IMR-90 (cell line): ENCODE data around the gene LGI1. TPM values are rescaled to one million over a fixed set of nuclear protein-coding genes. Genes with fewer than 3 reads are reported as not detected.

Source experiments
- ATAC-seq: fragments of 200-7000 bp; cut with Tn5 transposase; 2 replicates; pipeline ENCODE4 v1.9.1; 2020; ENCODE audit warnings: low read depth, mild to moderate bottlenecking, moderate library complexity
- BruUV-seq: library from RNA; stranded (reverse); fragments of 400-500 nt; replicated peaks from 2 replicates; lab custom pipeline; 2021; lab: Mats Ljungman, UMichigan
- CTCF ChIA-PET: fragments of 300-600 bp; formaldehyde crosslinking; extraction: SDS; loops from one replicate; lab custom pipeline; 2021; ENCODE audit warnings: antibody characterized with exemption; lab: Yijun Ruan, JAX
- POLR2A ChIA-PET: fragments of 300-600 bp; sonication (Branson Sonifier 250); formaldehyde crosslinking; loops from one replicate; lab custom pipeline; 2022; ENCODE audit warnings: antibody characterized with exemption; ENCODE audit not compliant: unreplicated experiment; lab: Charles Lee
- DNase-seq: peaks from one replicate; pipeline ENCODE4 v3.0.0; 2013
- H2AFZ ChIP-seq: replicated peaks from 2 replicates; pipeline ENCODE3; 2013; ENCODE audit warnings: low read length, mild to moderate bottlenecking; ENCODE audit not compliant: poor library complexity
- H2AK5ac ChIP-seq: 2 replicates; pipeline ENCODE4 v1.6.1; 2013; ENCODE audit warnings: low read depth, low read length, inconsistent platforms
- H2AK9ac ChIP-seq: replicated peaks from 2 replicates; pipeline ENCODE3; 2013; ENCODE audit warnings: mild to moderate bottlenecking, low read depth, low read length, moderate library complexity; ENCODE audit not compliant: poor library complexity
- H2BK120ac ChIP-seq: 2 replicates; pipeline ENCODE4 v1.6.1; 2013; ENCODE audit warnings: low read depth, low read length, inconsistent platforms
- H2BK15ac ChIP-seq: 3 replicates; pipeline ENCODE4 v1.6.1; 2013; ENCODE audit warnings: low read depth, low read length, inconsistent platforms
- H2BK20ac ChIP-seq: 2 replicates; pipeline ENCODE4 v1.6.1; 2013; ENCODE audit warnings: low read depth, mild to moderate bottlenecking, inconsistent platforms, low read length, moderate library complexity
- H2BK5ac ChIP-seq: 2 replicates; pipeline ENCODE4 v1.6.1; 2013; ENCODE audit warnings: mild to moderate bottlenecking, low read depth, low read length, inconsistent platforms; ENCODE audit not compliant: poor library complexity, severe bottlenecking
- H3K14ac ChIP-seq: replicated peaks from 2 replicates; pipeline ENCODE4 v1.6.1; 2013; ENCODE audit warnings: low read depth, low read length, inconsistent platforms
- H3K18ac ChIP-seq: 2 replicates; pipeline ENCODE4 v1.6.1; 2013; ENCODE audit warnings: low read depth, low read length, control low read depth
- H3K23ac ChIP-seq: 2 replicates; pipeline ENCODE4 v1.6.1; 2013; ENCODE audit warnings: low read depth, low read length, inconsistent platforms
- H3K27ac ChIP-seq: 2 replicates; pipeline ENCODE4 v1.5.1; 2013; ENCODE audit warnings: mild to moderate bottlenecking, control low read depth, low read length; ENCODE audit not compliant: insufficient read depth
- H3K27me3 ChIP-seq: 2 replicates; pipeline ENCODE4 v1.6.1; 2013; ENCODE audit warnings: low read length; ENCODE audit not compliant: control insufficient read depth, insufficient read depth
- H3K36me3 ChIP-seq: 2 replicates; pipeline ENCODE4 v1.6.1; 2013; ENCODE audit warnings: low read length, mixed read lengths; ENCODE audit not compliant: control insufficient read depth, insufficient read depth
- H3K4ac ChIP-seq: 2 replicates; pipeline ENCODE4 v1.6.1; 2013; ENCODE audit warnings: low read depth, low read length, inconsistent platforms
- H3K4me1 ChIP-seq: 2 replicates; pipeline ENCODE4 v1.6.1; 2013; ENCODE audit warnings: low read length, mixed read lengths; ENCODE audit not compliant: control insufficient read depth, insufficient read depth
- H3K4me2 ChIP-seq: 2 replicates; pipeline ENCODE4 v1.6.1; 2013; ENCODE audit warnings: low read depth, mild to moderate bottlenecking, control low read depth, low read length, moderate library complexity
- H3K4me3 ChIP-seq: 2 replicates; pipeline ENCODE4 v1.5.1; 2013; ENCODE audit warnings: low read depth, mild to moderate bottlenecking, control low read depth, low read length, moderate library complexity; ENCODE audit not compliant: insufficient read depth
- H3K56ac ChIP-seq: 2 replicates; pipeline ENCODE4 v1.6.1; 2013; ENCODE audit warnings: low read length, inconsistent platforms; ENCODE audit not compliant: insufficient read depth; ENCODE audit errors: extremely low read depth
- H3K79me1 ChIP-seq, 2 experiments: 2 replicates each; pipeline ENCODE4 v1.6.1; 2013; ENCODE audit warnings: low read length in 2 of 2, inconsistent platforms in 1 of 2, low read depth in 1 of 2
- H3K9ac ChIP-seq: 2 replicates; pipeline ENCODE4 v1.6.1; 2013; ENCODE audit warnings: low read depth, low read length, control low read depth
- H3K9me1 ChIP-seq: 2 replicates; pipeline ENCODE4 v1.6.1; 2013; ENCODE audit warnings: low read length, inconsistent platforms; ENCODE audit not compliant: insufficient read depth
- H3K9me3 ChIP-seq: 2 replicates; pipeline ENCODE4 v1.6.1; 2013; ENCODE audit warnings: low read length; ENCODE audit not compliant: control insufficient read depth, insufficient read depth
- H4K20me1 ChIP-seq: 2 replicates; pipeline ENCODE4 v1.6.1; 2013; ENCODE audit warnings: low read length, inconsistent platforms; ENCODE audit not compliant: insufficient read depth
- H4K5ac ChIP-seq: 2 replicates; pipeline ENCODE4 v1.6.1; 2013; ENCODE audit warnings: mild to moderate bottlenecking, low read depth, low read length, control low read depth
- H4K8ac ChIP-seq, 2 experiments: 2 replicates each; pipeline ENCODE4 v1.6.1; 2013; ENCODE audit warnings: low read depth in 2 of 2, low read length in 2 of 2, control low read depth in 1 of 2, inconsistent platforms in 1 of 2
- H4K91ac ChIP-seq: 2 replicates; pipeline ENCODE4 v1.6.1; 2013; ENCODE audit warnings: low read depth, low read length, inconsistent platforms; ENCODE audit not compliant: insufficient read depth
- BHLHE40 ChIP-seq: fragments of 150-350 bp; IDR thresholded peaks from 2 replicates; pipeline ENCODE4 v1.6.1; 2016; ENCODE audit warnings: mild to moderate bottlenecking, low read depth, low read length
- CEBPB ChIP-seq: IDR thresholded peaks from 2 replicates; pipeline ENCODE4 v1.6.1; 2012; ENCODE audit warnings: low read depth, low read length, improper control_type of control experiment
- CHD1 ChIP-seq: IDR thresholded peaks from 2 replicates; pipeline ENCODE4 v1.6.1; 2012; ENCODE audit warnings: low read depth, low read length, improper control_type of control experiment
- CTCF ChIP-seq: conservative IDR thresholded peaks from 2 replicates; pipeline ENCODE4 v1.5.1; 2012; ENCODE audit warnings: mild to moderate bottlenecking, low read depth, low read length, improper control_type of control experiment
- ELK1 ChIP-seq: fragments of 150-350 bp; IDR thresholded peaks from 2 replicates; pipeline ENCODE4 v1.6.1; 2016; ENCODE audit warnings: low read depth, mild to moderate bottlenecking, low read length, moderate library complexity, borderline replicate concordance
- FOS ChIP-seq: fragments of 150-350 bp; IDR thresholded peaks from 2 replicates; pipeline ENCODE4 v1.6.1; 2016; ENCODE audit warnings: low read depth, low read length
- MAFK ChIP-seq: IDR thresholded peaks from 2 replicates; pipeline ENCODE4 v1.6.1; 2012; ENCODE audit warnings: low read depth, low read length, improper control_type of control experiment
- MAZ ChIP-seq: IDR thresholded peaks from 2 replicates; pipeline ENCODE4 v1.6.1; 2012; ENCODE audit warnings: low read depth, mild to moderate bottlenecking, low read length, improper control_type of control experiment, moderate library complexity, borderline replicate concordance
- MXI1 ChIP-seq: IDR thresholded peaks from 2 replicates; pipeline ENCODE4 v1.6.1; 2012; ENCODE audit warnings: low read depth, mild to moderate bottlenecking, low read length, moderate library complexity, borderline replicate concordance
- NFE2L2 ChIP-seq: fragments of 150-350 bp; IDR thresholded peaks from 2 replicates; pipeline ENCODE4 v1.6.1; 2016; ENCODE audit warnings: low read depth, mild to moderate bottlenecking, low read length
- POLR2A ChIP-seq: IDR thresholded peaks from 2 replicates; pipeline ENCODE4 v1.6.1; 2012; ENCODE audit warnings: mild to moderate bottlenecking, low read depth, low read length
- RAD21 ChIP-seq: IDR thresholded peaks from 2 replicates; pipeline ENCODE4 v1.6.1; 2012; ENCODE audit warnings: low read length, improper control_type of control experiment
- RCOR1 ChIP-seq: IDR thresholded peaks from 2 replicates; pipeline ENCODE4 v1.6.1; 2012; ENCODE audit warnings: mild to moderate bottlenecking, low read length, improper control_type of control experiment; ENCODE audit not compliant: insufficient replicate concordance
- RFX5 ChIP-seq: IDR thresholded peaks from 2 replicates; pipeline ENCODE4 v1.8.0; 2012; ENCODE audit warnings: low read depth, mild to moderate bottlenecking, low read length, moderate library complexity
- SMC3 ChIP-seq: fragments of 150-350 bp; IDR thresholded peaks from 2 replicates; pipeline ENCODE4 v1.6.1; 2016; ENCODE audit warnings: low read depth, mild to moderate bottlenecking, antibody characterized with exemption, low read length, moderate library complexity
- USF2 ChIP-seq: fragments of 150-350 bp; IDR thresholded peaks from 2 replicates; pipeline ENCODE4 v1.6.1; 2017; ENCODE audit warnings: mild to moderate bottlenecking, antibody characterized with exemption, low read length, low read depth
- WGBS, 2 experiments: methylation state at CpG; one replicate each; pipeline versions ENCODE4 v1.1.5 to v1.1.7; 2013; ENCODE audit warnings: missing lambda C conversion rate in 2 of 2; ENCODE audit not compliant: insufficient read length in 1 of 2; ENCODE audit errors: extremely low coverage in 2 of 2; 5-methylcytosine and 5-hydroxymethylcytosine counted together
- dilution Hi-C: fragments of 300-500 bp; cut with HindIII; formaldehyde crosslinking; loops from one replicate; pipeline ENCODE4 v1.14.3; 2018; ENCODE audit warnings: low sequenced_read_pairs; ENCODE audit not compliant: unreplicated experiment
- in situ Hi-C: fragments of 300-500 bp; cut with MboI; formaldehyde crosslinking; loops from 3 replicates; pipeline ENCODE4 v1.14.3; 2019; ENCODE audit warnings: low sequenced_read_pairs, inconsistent platforms, mixed read lengths
- intact Hi-C: fragments of 100-400 bp; cut with micrococcal nuclease; formaldehyde crosslinking; loops from 2 replicates; pipeline ENCODE4 v1.10.0; 2022
- polyA plus RNA-seq, 3 experiments: library from polyadenylated mRNA; depleted of rRNA; stranded (reverse); fragments of >200 nt; gene quantifications; 2 replicates each; pipeline ENCODE4 v1.2.3, GENCODE V29; 2012; ENCODE audit warnings: low replicate concordance in 1 of 3
- total RNA-seq: library from RNA; depleted of rRNA; stranded (reverse); fragments of >200 nt; gene quantifications from 2 replicates; pipeline ENCODE4 v1.2.3, GENCODE V29; 2012

The LGI1 gene
- total and polyA plus RNA-seq, 2 of the 4 experiments (the other 2 are of a cell fraction): not detected

GRCh38 chr10:93797825-93798224 is 40.1 kb downstream of the LGI1 start:
- Histone ChIP-seq H3K56ac (no peak overlapping the region), H4K8ac (no peak overlapping the region), H3K27me3 (peaks cover 16% of the 10 kb centered on the region), H3K4me3 (no peak overlapping the region), H3K4me1 (no peaks in the 10 kb centered on the region), H2AFZ (no peak overlapping the region), H3K4me2 (no peak overlapping the region), H2AK5ac (no peak overlapping the region), H3K9me1 (no peaks in the 10 kb centered on the region; the same call in 1 of the 2 replicates), H4K20me1 (no peaks in the 10 kb centered on the region), H3K23ac (no peak overlapping the region), H2BK120ac (no peak overlapping the region), H2AK9ac (no peak overlapping the region), H3K9ac (no peak overlapping the region), H2BK15ac (no peak overlapping the region), H4K5ac (no peak overlapping the region), H3K14ac (no peak overlapping the region), H3K4ac (no peak overlapping the region), H2BK20ac (no peak overlapping the region), H2BK5ac (no peak overlapping the region), H3K36me3 (no peaks in the 10 kb centered on the region), H3K9me3 (no peaks in the 10 kb centered on the region), H3K18ac (no peak overlapping the region), H3K27ac (no peak overlapping the region), H3K79me1 (no peaks in the 10 kb centered on the region), H4K91ac (no peak overlapping the region)
- DNase-seq (no peak), ATAC-seq (no peak)
- dilution Hi-C loops: no loop called here
- intact Hi-C loops: no loop called here
- POLR2A ChIA-PET: no interaction called here
- in situ Hi-C loops: no loop called here
- no CpG with 5 or more reads among the region's 2 CpGs for WGBS, 2 experiments
- no peak for TF ChIP-seq MXI1
- TF ChIP-seq NFE2L2: no peak
- no peak for TF ChIP-seq MAFK
- no peak for TF ChIP-seq MAZ
- TF ChIP-seq BHLHE40: no peak
- TF ChIP-seq CEBPB: no peak
- TF ChIP-seq ELK1: no peak
- no peak for TF ChIP-seq RFX5
- TF ChIP-seq USF2: no peak
- TF ChIP-seq RCOR1: no peak
- no peak for TF ChIP-seq CTCF
- TF ChIP-seq FOS: no peak
- no peak for TF ChIP-seq RAD21
- no peak for TF ChIP-seq POLR2A
- TF ChIP-seq CHD1: no peak
- TF ChIP-seq SMC3: no peak
- no TSS peak for BruUV-seq
- CTCF ChIA-PET: no interaction called here
